ENCODE results near the gene ERO1B. TPM values are rescaled to one million over a fixed set of nuclear protein-coding genes. Genes with fewer than 3 reads are reported as not detected.

ERO1B gene
- total RNA-seq, 1 experiment from 2014 or later, result 9.6 TPM

DNA sequence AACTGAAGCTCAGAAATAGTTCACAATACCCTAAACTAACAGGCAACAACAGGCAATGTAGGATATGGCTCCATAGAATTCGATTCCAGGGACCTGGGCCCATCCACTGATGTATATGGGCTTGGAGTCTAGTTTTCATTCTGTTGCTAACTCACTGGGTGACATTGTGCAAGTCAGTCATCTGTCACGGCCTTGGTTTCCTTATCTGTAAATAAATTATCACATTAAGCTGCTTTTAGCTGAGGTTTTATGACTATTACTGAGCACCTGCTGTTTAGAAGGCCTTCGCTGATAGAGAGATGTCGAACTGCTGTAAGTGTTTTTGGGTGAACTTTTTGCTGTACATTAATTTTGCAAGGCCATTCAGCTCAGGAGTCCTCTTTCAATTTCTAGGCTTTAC, 22.9 kb upstream of the ERO1B start:
- Mint-ChIP-seq H3K9me3 (ENCODE audit: unreplicated experiment) (no peaks in the 10 kb centered on the region), H3K27ac (ENCODE audit: low read depth, unreplicated experiment) (no peak overlapping the region), H3K36me3 (ENCODE audit: insufficient read depth, unreplicated experiment) (no peaks in the 10 kb centered on the region), H3K4me1 (ENCODE audit: insufficient read depth, unreplicated experiment) (no peaks in the 10 kb centered on the region), H3K27me3 (ENCODE audit: insufficient read depth, unreplicated experiment) (no peaks in the 10 kb centered on the region), H3K4me3 (ENCODE audit: unreplicated experiment) (no peak overlapping the region)
- no peak for DNase-seq (ENCODE audit: unreplicated experiment)
- TF ChIP-seq, protein P1, sequence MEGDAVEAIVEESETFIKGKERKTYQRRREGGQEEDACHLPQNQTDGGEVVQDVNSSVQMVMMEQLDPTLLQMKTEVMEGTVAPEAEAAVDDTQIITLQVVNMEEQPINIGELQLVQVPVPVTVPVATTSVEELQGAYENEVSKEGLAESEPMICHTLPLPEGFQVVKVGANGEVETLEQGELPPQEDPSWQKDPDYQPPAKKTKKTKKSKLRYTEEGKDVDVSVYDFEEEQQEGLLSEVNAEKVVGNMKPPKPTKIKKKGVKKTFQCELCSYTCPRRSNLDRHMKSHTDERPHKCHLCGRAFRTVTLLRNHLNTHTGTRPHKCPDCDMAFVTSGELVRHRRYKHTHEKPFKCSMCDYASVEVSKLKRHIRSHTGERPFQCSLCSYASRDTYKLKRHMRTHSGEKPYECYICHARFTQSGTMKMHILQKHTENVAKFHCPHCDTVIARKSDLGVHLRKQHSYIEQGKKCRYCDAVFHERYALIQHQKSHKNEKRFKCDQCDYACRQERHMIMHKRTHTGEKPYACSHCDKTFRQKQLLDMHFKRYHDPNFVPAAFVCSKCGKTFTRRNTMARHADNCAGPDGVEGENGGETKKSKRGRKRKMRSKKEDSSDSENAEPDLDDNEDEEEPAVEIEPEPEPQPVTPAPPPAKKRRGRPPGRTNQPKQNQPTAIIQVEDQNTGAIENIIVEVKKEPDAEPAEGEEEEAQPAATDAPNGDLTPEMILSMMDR (IDR thresholded peaks at IDR 0.05; ENCODE audit: unreplicated experiment), result no peak
- no TSS peak for BruUV-seq (replicated peaks)
- ChIA-PET CTCF (interaction anchor here (1.2 kb wide), 1 partner anchor 121 kb away, joined by 3 read pairs; no protein-coding TSS in a partner anchor), POLR2A (interaction anchor here (0.5 to 1.8 kb wide), 2 partner anchors 12 to 164 kb away, joined by 3 to 4 read pairs; no protein-coding TSS in a partner anchor)
- intact Hi-C loops (cut with micrococcal nuclease), result no loop called here

DNA sequence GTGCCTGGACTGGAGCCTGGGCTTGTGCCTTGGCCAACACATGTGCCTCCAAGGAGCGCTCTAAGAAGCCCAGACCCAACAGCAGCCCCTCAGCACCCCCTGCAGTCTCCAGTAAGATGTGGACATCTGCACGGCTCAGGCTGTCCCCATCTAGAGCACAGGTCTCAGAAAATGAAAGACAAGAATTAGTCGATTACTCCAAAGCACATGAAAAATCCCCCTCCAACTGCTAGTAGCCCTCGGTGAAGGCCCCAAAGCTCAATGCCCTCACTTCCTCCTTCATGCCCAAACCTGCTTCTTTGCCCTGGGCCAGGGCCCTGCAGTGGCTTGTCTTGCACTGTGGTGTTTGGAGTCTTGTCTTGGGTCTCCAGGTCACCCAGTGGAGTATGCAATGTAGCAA, 21.9 kb upstream of the ERO1B start:
- ChIA-PET POLR2A (interaction anchor here (0.6 to 1.8 kb wide), 2 partner anchors 11 to 20 kb away, joined by 3 to 4 read pairs; no protein-coding TSS in a partner anchor), CTCF (no interaction called here)
- TF ChIP-seq, protein P1 (IDR thresholded peaks at IDR 0.05; ENCODE audit: unreplicated experiment), result no peak
- Mint-ChIP-seq H3K4me3 (ENCODE audit: unreplicated experiment) (no peak overlapping the region), H3K27ac (ENCODE audit: low read depth, unreplicated experiment) (no peak overlapping the region), H3K9me3 (ENCODE audit: unreplicated experiment) (no peaks in the 10 kb centered on the region), H3K4me1 (ENCODE audit: insufficient read depth, unreplicated experiment) (no peaks in the 10 kb centered on the region), H3K27me3 (ENCODE audit: insufficient read depth, unreplicated experiment) (no peaks in the 10 kb centered on the region), H3K36me3 (ENCODE audit: insufficient read depth, unreplicated experiment) (no peaks in the 10 kb centered on the region)
- intact Hi-C loops (cut with micrococcal nuclease), result no loop called here
- DNase-seq (ENCODE audit: unreplicated experiment), result peak; percentile 29
- BruUV-seq (replicated peaks), result no TSS peak

DNA sequence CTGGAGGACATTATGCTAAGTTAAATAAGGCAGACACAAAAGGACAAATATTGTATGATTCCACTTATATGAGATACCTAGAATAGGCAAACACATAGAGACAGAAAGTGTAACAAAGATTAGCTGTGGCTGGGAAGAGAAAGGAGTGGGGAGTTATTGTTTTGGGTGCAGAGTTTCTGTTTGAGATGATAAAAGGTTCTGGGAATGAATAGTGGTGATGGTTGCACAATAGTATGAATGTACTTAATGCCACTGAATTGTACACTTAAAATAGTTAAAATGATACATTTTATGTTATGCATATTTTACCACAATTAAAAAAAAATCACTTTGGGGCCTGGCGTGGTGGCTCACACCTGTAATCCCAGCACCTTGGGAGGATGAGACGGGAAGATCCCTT, 21.2 kb upstream of the ERO1B start:
- H3K9me3 Mint-ChIP-seq (ENCODE audit: unreplicated experiment), result no peaks in the 10 kb centered on the region
- no peak overlapping the region for H3K4me3 Mint-ChIP-seq (ENCODE audit: unreplicated experiment)
- no peak for DNase-seq (ENCODE audit: unreplicated experiment)
- no peak overlapping the region for H3K27ac Mint-ChIP-seq (ENCODE audit: low read depth, unreplicated experiment)
- TF ChIP-seq, protein P1 (IDR thresholded peaks at IDR 0.05; ENCODE audit: unreplicated experiment), result no peak
- H3K36me3 Mint-ChIP-seq (ENCODE audit: insufficient read depth, unreplicated experiment), result no peaks in the 10 kb centered on the region
- H3K4me1 Mint-ChIP-seq (ENCODE audit: insufficient read depth, unreplicated experiment), result no peaks in the 10 kb centered on the region
- H3K27me3 Mint-ChIP-seq (ENCODE audit: insufficient read depth, unreplicated experiment), result no peaks in the 10 kb centered on the region
- ChIA-PET POLR2A (no interaction called here), CTCF (no interaction called here)
- intact Hi-C loops (cut with micrococcal nuclease), result no loop called here
- BruUV-seq (replicated peaks), result no TSS peak

DNA sequence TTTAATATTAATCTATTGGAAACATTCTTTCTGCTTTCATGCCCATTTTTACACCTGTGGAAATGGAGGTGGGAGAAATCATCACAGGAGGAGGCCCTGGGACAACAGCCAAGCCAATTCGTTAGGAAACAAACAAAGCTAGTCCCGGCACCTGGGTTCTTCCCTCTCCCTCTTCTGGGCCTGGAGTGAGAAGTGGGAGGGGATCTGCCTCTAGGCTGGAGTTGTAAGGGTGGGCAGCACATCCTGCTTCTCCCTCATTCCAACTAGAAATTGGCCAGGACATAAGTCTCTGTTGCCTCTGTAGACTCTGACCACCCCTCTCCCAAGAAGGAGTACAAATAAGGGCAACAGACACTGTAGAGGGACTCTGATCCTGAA, 20.2 kb upstream of the ERO1B start:
- Mint-ChIP-seq H3K36me3 (ENCODE audit: insufficient read depth, unreplicated experiment) (no peaks in the 10 kb centered on the region), H3K27me3 (ENCODE audit: insufficient read depth, unreplicated experiment) (no peaks in the 10 kb centered on the region), H3K9me3 (ENCODE audit: unreplicated experiment) (no peaks in the 10 kb centered on the region), H3K27ac (ENCODE audit: low read depth, unreplicated experiment) (no peak overlapping the region), H3K4me3 (ENCODE audit: unreplicated experiment) (no peak overlapping the region), H3K4me1 (ENCODE audit: insufficient read depth, unreplicated experiment) (no peaks in the 10 kb centered on the region)
- DNase-seq (ENCODE audit: unreplicated experiment), result no peak
- no TSS peak for BruUV-seq (replicated peaks)
- CTCF ChIA-PET, result no interaction called here
- POLR2A ChIA-PET, result interaction anchor here (0.7 kb wide), 1 partner anchor 9 kb away, joined by 3 read pairs; no protein-coding TSS in a partner anchor
- intact Hi-C loops (cut with micrococcal nuclease), result no loop called here
- TF ChIP-seq, protein P1 (IDR thresholded peaks at IDR 0.05; ENCODE audit: unreplicated experiment), result no peak

Measured in MCF 10A (cell line).